ENCODE data around the gene KLF16. TPM values are rescaled to one million over a fixed set of nuclear protein-coding genes. Genes with fewer than 3 reads are reported as not detected.

KLF16 gene
- total and polyA plus RNA-seq, 9 of the 15 experiments (the other 6 are each of a cell fraction or from before 2014, with no cell fraction given), result 0.04 to 60.4 (median 6.8) TPM

- ChIA-PET CTCF (ENCODE audit: low intra/inter-chr PET ratio) (no interaction called here), POLR2A (interaction anchor here (1.0 to 1.1 kb wide), 2 partner anchors 10 to 60 kb away, joined by 3 to 4 read pairs; no protein-coding TSS in a partner anchor)
- DNase-seq (ENCODE audit: extremely low read depth in 1 of 4, low spot score in 3 of 4) (no peak), FAIRE-seq (no peak), ATAC-seq (no peak)
- in situ Hi-C loops (cut with MboI) (no loop called here), intact Hi-C loops (cut with micrococcal nuclease) (no loop called here)
- no peaks in the 10 kb centered on the region for H3K9me1 ChIP-seq (ENCODE audit: control insufficient read depth, insufficient read depth, low read length)
- H3K4me1 ChIP-seq (replicated peaks in 1 of 2; ENCODE audit: control insufficient read depth in 2 of 2, insufficient read depth in 2 of 2, low read length in 2 of 2), result peaks cover 3 to 51% of the 10 kb centered on the region in 2 experiments; a peak in 3 of 5 replicates
- BruUV-seq (replicated peaks), result no TSS peak
- 86% methylated on average over 24 of the region's 45 CpGs for whole genome bisulfite sequencing (ENCODE audit: insufficient coverage, low coverage, missing lambda C conversion rate)
- TF ChIP-seq ILK (tag; IDR thresholded peaks at IDR 0.05; ENCODE audit: borderline replicate concordance, low read depth) (no peak), E2F1 (CRISPR knock-in tag; IDR thresholded peaks at IDR 0.05) (no peak), FOSL1 (tag; conservative IDR thresholded peaks at IDR 0.05) (no peak), ZKSCAN3 (CRISPR knock-in tag; IDR thresholded peaks at IDR 0.05) (no peak), RREB1 (CRISPR knock-in tag; IDR thresholded peaks at IDR 0.05) (no peak)
- H4K20me1 ChIP-seq (replicated peaks; ENCODE audit: control insufficient read depth, insufficient read depth, low read length), result no peaks in the 10 kb centered on the region
- no peak overlapping the region for H2AFZ ChIP-seq (ENCODE audit: low read depth, low read length)
- H3K9ac ChIP-seq (ENCODE audit: insufficient read depth in 1 of 2, low read depth in 2 of 2, low read length in 2 of 2), result no peak overlapping the region
- 0 out of 3 replicates have a peak, but pooled peaks cover 3% of the 10 kb centered on the region for H3K36me3 ChIP-seq (ENCODE audit: control insufficient read depth, insufficient read depth, low read length)
- H3K4me2 ChIP-seq (ENCODE audit: insufficient read depth, low read length), result no peak overlapping the region
- no peaks in the 10 kb centered on the region for H3K27me3 ChIP-seq (ENCODE audit: control insufficient read depth in 2 of 2, insufficient read depth in 2 of 2, low read length in 2 of 2)
- H3K9me3 ChIP-seq (replicated peaks; ENCODE audit: control insufficient read depth, insufficient read depth, low read depth, low read length), result no peaks in the 10 kb centered on the region
- no peaks in the 10 kb centered on the region; the same call in 2 of the 3 replicates for H3K79me2 ChIP-seq (ENCODE audit: control insufficient read depth, insufficient read depth, low read length)
- H3K4me3 ChIP-seq, result no peak overlapping the region
- no peak overlapping the region for H3K27ac ChIP-seq (ENCODE audit: extremely low read depth, low read depth, low read length)
Measured at GRCh38 chr19:1806184-1807029, 57.0 kb downstream of the KLF16 start.
